K562 (cell line): ENCODE results near the gene SERTAD2. TPM values are rescaled to one million over a fixed set of nuclear protein-coding genes. Genes with fewer than 3 reads are reported as not detected.

Experiments used
- BRD9 ChIP-seq: fragments of 450-650 bp; IDR thresholded peaks from 2 replicates; pipeline ENCODE4 v1.6.1; 2018; ENCODE audit warnings: low read depth; ENCODE audit not compliant: partially characterized antibody
- CBFA2T3 ChIP-seq: fragments of 450-650 bp; IDR thresholded peaks from 2 replicates; pipeline ENCODE4 v1.6.1; 2017
- CCAR2 ChIP-seq: fragments of 200-400 bp; formaldehyde crosslinking; IDR thresholded peaks from 2 replicates; pipeline ENCODE4 v1.6.1; 2017; ENCODE audit warnings: mild to moderate bottlenecking, low read depth, low read length
- CEBPB ChIP-seq: fragments of 450-650 bp; IDR thresholded peaks from 2 replicates; pipeline ENCODE4 v1.6.1; 2016; ENCODE audit warnings: missing genetic modification characterization, missing compliant biosample characterization
- CREBBP ChIP-seq: IDR thresholded peaks from one replicate; pipeline ENCODE4 v1.6.1; 2012; ENCODE audit warnings: low read depth, mild to moderate bottlenecking, control low read depth, inconsistent platforms, low read length
- ESRRA ChIP-seq: fragments of 450-650 bp; IDR thresholded peaks from 2 replicates; pipeline ENCODE4 v1.6.1; 2014; ENCODE audit warnings: low read depth, mild to moderate bottlenecking, moderate library complexity, borderline replicate concordance
- FOXA3 ChIP-seq, 2 experiments: fragments of 450-650 bp in 1 of 2; sonication (generic) in 1 of 2; formaldehyde crosslinking; IDR thresholded peaks in 1 of 2; conservative IDR thresholded peaks in 1 of 2; 2 replicates each; pipeline versions ENCODE4 v1.4.0 to v1.8.0; 2020 to 2022; ENCODE audit warnings: mild to moderate bottlenecking in 2 of 2, missing genetic modification reagents in 1 of 2
- GATAD2A ChIP-seq: fragments of 450-650 bp; IDR thresholded peaks from 2 replicates; pipeline ENCODE4 v1.6.1; 2017
- HIVEP1 ChIP-seq: fragments of 250-450 bp; sonication (Bioruptor Pico); IDR thresholded peaks from 2 replicates; pipeline ENCODE4 v1.4.0; 2020; ENCODE audit warnings: mild to moderate bottlenecking
- KDM2B ChIP-seq: fragments of 250-450 bp; sonication (Bioruptor Pico); IDR thresholded peaks from 2 replicates; pipeline ENCODE4 v1.8.0; 2021; ENCODE audit warnings: mild to moderate bottlenecking, moderate library complexity
- MBD2 ChIP-seq: sonication (generic); IDR thresholded peaks from 2 replicates; pipeline ENCODE4 v1.6.1; 2016; ENCODE audit warnings: low read depth, borderline replicate concordance
- MEF2A ChIP-seq: IDR thresholded peaks from 2 replicates; pipeline ENCODE4 v1.6.1; 2011; ENCODE audit warnings: low read depth, mild to moderate bottlenecking, low read length, moderate library complexity; ENCODE audit not compliant: control insufficient read depth
- NBN ChIP-seq: fragments of 450-650 bp; IDR thresholded peaks from 2 replicates; pipeline ENCODE4 v1.6.1; 2016; ENCODE audit warnings: low read depth, mild to moderate bottlenecking
- NFE2L1 ChIP-seq: fragments of 450-650 bp; IDR thresholded peaks from 2 replicates; pipeline ENCODE4 v1.6.1; 2016; ENCODE audit warnings: missing genetic modification characterization, low read depth, mild to moderate bottlenecking, missing compliant biosample characterization, moderate library complexity, borderline replicate concordance
- PCBP1 ChIP-seq: fragments of 200-400 bp; formaldehyde crosslinking; IDR thresholded peaks from 2 replicates; pipeline ENCODE4 v1.6.1; 2018; ENCODE audit warnings: mild to moderate bottlenecking, low read depth, low read length; ENCODE audit not compliant: poor library complexity, severe bottlenecking
- PHF21A ChIP-seq: fragments of 450-650 bp; IDR thresholded peaks from 2 replicates; pipeline ENCODE4 v1.6.1; 2017; ENCODE audit warnings: low read depth, borderline replicate concordance
- RFX1 ChIP-seq: fragments of 450-650 bp; IDR thresholded peaks from 2 replicates; pipeline ENCODE4 v1.6.1; 2016; ENCODE audit warnings: mild to moderate bottlenecking, moderate library complexity
- RFX7 ChIP-seq: fragments of 250-450 bp; sonication (Bioruptor Pico); IDR thresholded peaks from 2 replicates; pipeline ENCODE4 v1.5.1; 2021; ENCODE audit warnings: mild to moderate bottlenecking
- SMAD4 ChIP-seq: fragments of 250-450 bp; sonication (Bioruptor Pico); conservative IDR thresholded peaks from 2 replicates; pipeline ENCODE4 v1.8.0; 2021; ENCODE audit warnings: inconsistent platforms, mild to moderate bottlenecking, moderate library complexity
- SNRNP70 ChIP-seq: fragments of 200-400 bp; formaldehyde crosslinking; optimal IDR thresholded peaks from 2 replicates; pipeline ENCODE3; 2017; ENCODE audit warnings: low read depth, low read length
- TFAP4 ChIP-seq: sonication (generic); formaldehyde crosslinking; IDR thresholded peaks from 2 replicates; pipeline ENCODE4 v1.8.0; 2022; ENCODE audit warnings: missing genetic modification reagents, mild to moderate bottlenecking, moderate library complexity, borderline replicate concordance
- TGIF2 ChIP-seq: sonication (generic); formaldehyde crosslinking; IDR thresholded peaks from 2 replicates; pipeline ENCODE4 v1.8.1; 2022; ENCODE audit warnings: mild to moderate bottlenecking, missing genetic modification reagents, moderate library complexity
- ZC3H8 ChIP-seq: fragments of 450-650 bp; IDR thresholded peaks from 2 replicates; pipeline ENCODE4 v1.6.1; 2017
- ZNF121 ChIP-seq: sonication (generic); formaldehyde crosslinking; conservative IDR thresholded peaks from 2 replicates; pipeline ENCODE4 v1.8.0; 2022; ENCODE audit warnings: missing genetic modification reagents
- ZNF24 ChIP-seq: fragments of 450-650 bp; IDR thresholded peaks from 2 replicates; pipeline ENCODE4 v1.6.1; 2016
- ZNF431 ChIP-seq: sonication (generic); formaldehyde crosslinking; IDR thresholded peaks from 2 replicates; pipeline ENCODE4 v1.8.0; 2022; ENCODE audit warnings: mild to moderate bottlenecking, missing genetic modification reagents
- ZNF449 ChIP-seq: fragments of 250-450 bp; sonication (Bioruptor Pico); IDR thresholded peaks from 2 replicates; pipeline ENCODE4 v1.8.0; 2022; ENCODE audit warnings: moderate library complexity, mild to moderate bottlenecking, inconsistent platforms
- ZNF586 ChIP-seq: fragments of 450-650 bp; formaldehyde crosslinking; conservative IDR thresholded peaks from 2 replicates; pipeline ENCODE4 v1.4.0; 2020; ENCODE audit warnings: mild to moderate bottlenecking, moderate library complexity
- ZNF717 ChIP-seq: fragments of 250-450 bp; sonication (Bioruptor Pico); IDR thresholded peaks from 2 replicates; pipeline ENCODE4 v1.5.0; 2021
- polyA plus RNA-seq, 8 experiments: library from polyadenylated mRNA; depleted of rRNA in 4 of 8; stranded (reverse) in 5 of 8; unstranded in 3 of 8; fragments of >200 nt; fragmentation: Nextera tagmentation in 2 of 8; fragmentation: Illumina TruSeq in 1 of 8; extraction: Ambion mirVana in 2 of 8; extraction: Trizol in 1 of 8; gene quantifications; 2 replicates each; pipeline versions ENCODE4 v1.2.1 to v1.2.3, GENCODE V29; 2011 to 2014; ENCODE audit warnings: inconsistent platforms in 1 of 8, missing spikeins in 1 of 8
- total RNA-seq, 7 experiments: library from RNA; depleted of rRNA in 6 of 7; stranded (reverse); fragments of >200 nt in 6 of 7; fragmentation: Illumina TruSeq in 2 of 7; extraction: Trizol in 2 of 7; gene quantifications; 2 replicates each; pipeline versions ENCODE4 v1.2.1 to v1.2.3, GENCODE V29; 2011 to 2021; ENCODE audit warnings: low replicate concordance in 1 of 7
- TF ChIP-seq, protein P1 (sequence below): conservative IDR thresholded peaks from 2 replicates; pipeline ENCODE4 v1.6.1; 2011; ENCODE audit warnings: low read depth, mild to moderate bottlenecking, low read length; ENCODE audit not compliant: control insufficient read depth

SERTAD2 gene
- total and polyA plus RNA-seq, 9 of the 15 experiments (the other 6 are each of a cell fraction or from before 2014, with no cell fraction given), result 3.0 to 12.5 (median 6.1) TPM

GRCh38 chr2:64643838-64644457 lies 9.8 kb downstream of the SERTAD2 start (continued):
- TF ChIP-seq ZNF24, result no peak
- no peak for TF ChIP-seq GATAD2A
- no peak for TF ChIP-seq ZNF717 (CRISPR knock-in tag)
- no peak for TF ChIP-seq TGIF2 (CRISPR knock-in tag)
- TF ChIP-seq HIVEP1 (CRISPR knock-in tag), result no peak
- TF ChIP-seq ZNF121 (CRISPR knock-in tag), result no peak
- no peak for TF ChIP-seq TFAP4 (CRISPR knock-in tag)
- no peak for TF ChIP-seq MBD2
- no peak for TF ChIP-seq KDM2B (CRISPR knock-in tag)
- TF ChIP-seq ZNF431 (CRISPR knock-in tag), result 0 out of 2 replicates have a peak, but pooled peaks have one; percentile 69
- TF ChIP-seq ESRRA, result no peak
- TF ChIP-seq RFX1, result no peak
- TF ChIP-seq PHF21A, result no peak
- no peak for TF ChIP-seq ZNF586 (CRISPR knock-in tag)
- no peak for TF ChIP-seq CEBPB (tag)
- TF ChIP-seq, protein P1, sequence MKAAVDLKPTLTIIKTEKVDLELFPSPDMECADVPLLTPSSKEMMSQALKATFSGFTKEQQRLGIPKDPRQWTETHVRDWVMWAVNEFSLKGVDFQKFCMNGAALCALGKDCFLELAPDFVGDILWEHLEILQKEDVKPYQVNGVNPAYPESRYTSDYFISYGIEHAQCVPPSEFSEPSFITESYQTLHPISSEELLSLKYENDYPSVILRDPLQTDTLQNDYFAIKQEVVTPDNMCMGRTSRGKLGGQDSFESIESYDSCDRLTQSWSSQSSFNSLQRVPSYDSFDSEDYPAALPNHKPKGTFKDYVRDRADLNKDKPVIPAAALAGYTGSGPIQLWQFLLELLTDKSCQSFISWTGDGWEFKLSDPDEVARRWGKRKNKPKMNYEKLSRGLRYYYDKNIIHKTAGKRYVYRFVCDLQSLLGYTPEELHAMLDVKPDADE, result no peak
- no peak for TF ChIP-seq NBN
- no peak for TF ChIP-seq NFE2L1 (tag)
- no peak for TF ChIP-seq RFX7 (CRISPR knock-in tag)
- 0 out of 2 replicates have a peak, but pooled peaks have one; percentile 54 for TF ChIP-seq ZNF449
- TF ChIP-seq CBFA2T3, result no peak
- TF ChIP-seq FOXA3 (CRISPR knock-in tag; conservative IDR thresholded peaks at IDR 0.05 in 1 of 2, IDR thresholded peaks at IDR 0.05 in 1 of 2), result no peak
- no peak for TF ChIP-seq CREBBP
- no peak for TF ChIP-seq CCAR2
- TF ChIP-seq PCBP1, result no peak
- TF ChIP-seq ZC3H8, result no peak
- no peak for TF ChIP-seq BRD9
- TF ChIP-seq SMAD4 (CRISPR knock-in tag), result 0 out of 2 replicates have a peak, but pooled peaks have one; percentile 33
- no peak for TF ChIP-seq SNRNP70
- no peak for TF ChIP-seq MEF2A
